Hematopoietic multipotent progenitor cell treated with erythropoietin and hydrocortisone succinate and interleukin-3 and kit ligand, for 15 days (in vitro differentiated cells): ENCODE measurements around the gene ADAMTS16.
"Not testable (repeated sequence)": the region's sequence is repeated elsewhere in the genome, so short reads cannot be mapped to it uniquely, and the experiment has no call there.

Experiments
- DNase-seq: peaks from one replicate; pipeline ENCODE4 v3.0.0-alpha.2; 2015; ENCODE audit warnings: low spot score

Gene ADAMTS16

GRCh38 chr5:5139777-5140478, at the start of gene ADAMTS16:
ADAMTS16 (plus strand) TSS chr5:5140330; CDS start chr5:5140468, 138 bp downstream.
- DNase-seq, result no peak

- no peak for DNase-seq
Measured at GRCh38 chr5:5092149-5092548, 48.0 kb upstream of the ADAMTS16 start.

GRCh38 chr5:5100635-5101034, 39.5 kb upstream of the ADAMTS16 start:
- DNase-seq, result no peak

DNA sequence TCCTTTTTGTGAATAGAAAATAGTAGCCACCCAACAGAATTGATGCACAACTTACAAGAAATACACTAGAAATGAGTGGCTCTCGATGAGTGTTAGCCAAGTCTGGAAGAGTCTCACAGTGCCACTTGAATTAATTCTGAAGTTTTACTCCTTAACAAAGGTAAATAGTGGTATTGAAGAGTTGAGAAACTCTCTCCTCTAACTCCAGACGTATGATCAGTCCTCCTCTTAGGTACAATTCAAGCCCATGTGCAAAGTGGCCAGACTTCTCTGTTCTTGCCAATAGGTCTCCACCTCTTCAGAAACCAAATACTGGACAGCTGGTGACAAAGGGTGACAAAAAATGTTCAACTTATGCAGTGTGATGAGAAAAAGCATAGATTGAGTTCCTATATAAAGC, 38.5 kb upstream of the ADAMTS16 start:
- DNase-seq, result no peak

- DNase-seq, result no peak
Measured at GRCh38 chr5:5103245-5103644, 36.9 kb upstream of the ADAMTS16 start.

- no peak for DNase-seq
Measured at GRCh38 chr5:5104550-5104949, 35.6 kb upstream of the ADAMTS16 start.

GRCh38 chr5:5105531-5105930, 34.6 kb upstream of the ADAMTS16 start:
- DNase-seq, result no peak

DNA sequence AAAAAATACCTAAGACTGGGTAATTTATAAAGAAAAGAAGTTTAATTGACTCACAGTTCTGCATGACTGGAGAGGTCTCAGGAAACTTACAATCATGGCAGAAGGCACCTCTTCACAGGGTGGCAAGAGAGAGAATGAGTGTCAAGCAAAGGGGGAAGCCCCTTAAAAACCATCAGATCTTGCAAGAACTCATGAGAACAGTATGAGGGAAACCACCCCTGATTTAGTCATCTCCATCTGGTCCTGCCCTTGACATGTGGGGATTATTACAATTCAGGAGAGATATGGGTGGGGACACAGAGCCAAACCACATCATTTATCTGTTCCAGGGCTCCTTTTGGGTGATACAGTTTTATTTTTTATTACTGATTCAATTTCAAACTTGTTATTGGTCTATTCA, 23.2 kb upstream of the ADAMTS16 start:
- DNase-seq, result no peak

DNA sequence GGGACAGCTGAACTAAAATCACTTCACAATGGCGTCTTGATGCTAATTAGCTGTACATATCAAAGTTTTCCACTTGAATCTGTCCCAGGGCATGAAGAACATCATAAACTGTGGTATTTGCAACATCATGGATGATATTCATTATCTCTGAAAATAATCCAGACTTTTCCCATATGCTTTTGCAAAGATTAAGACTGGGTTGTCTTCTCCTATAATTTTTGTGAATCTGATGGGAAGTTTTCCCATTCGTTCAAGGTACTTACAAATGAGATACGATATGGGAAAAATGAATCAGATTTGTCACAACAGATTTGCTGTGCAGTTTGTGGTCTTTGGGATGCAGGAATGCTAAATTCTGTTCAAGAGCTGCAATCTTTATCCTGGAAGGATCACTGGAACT, 17.4 kb upstream of the ADAMTS16 start:
- no peak for DNase-seq

DNA sequence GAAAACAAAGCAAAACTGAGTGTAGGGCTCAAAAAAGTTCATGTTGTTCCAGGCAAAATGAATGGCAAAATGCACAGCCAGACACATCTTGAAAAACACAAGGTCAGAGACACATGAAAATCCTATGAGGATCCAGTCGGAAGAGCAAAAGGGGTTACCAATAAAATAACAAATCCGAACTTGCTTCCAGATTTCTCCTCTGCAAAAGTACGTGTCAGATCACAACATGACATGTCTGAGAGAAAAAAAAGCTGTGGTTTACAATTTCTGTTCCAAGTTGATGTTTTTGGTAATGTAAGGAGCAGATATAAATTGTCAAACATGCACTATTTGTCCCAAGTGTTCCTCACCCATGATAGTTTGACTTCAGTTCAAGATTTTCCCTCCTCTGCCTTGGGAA, 15.9 kb upstream of the ADAMTS16 start:
- no peak for DNase-seq

GRCh38 chr5:5126444-5126843, 13.7 kb upstream of the ADAMTS16 start:
- DNase-seq, result no peak

DNA sequence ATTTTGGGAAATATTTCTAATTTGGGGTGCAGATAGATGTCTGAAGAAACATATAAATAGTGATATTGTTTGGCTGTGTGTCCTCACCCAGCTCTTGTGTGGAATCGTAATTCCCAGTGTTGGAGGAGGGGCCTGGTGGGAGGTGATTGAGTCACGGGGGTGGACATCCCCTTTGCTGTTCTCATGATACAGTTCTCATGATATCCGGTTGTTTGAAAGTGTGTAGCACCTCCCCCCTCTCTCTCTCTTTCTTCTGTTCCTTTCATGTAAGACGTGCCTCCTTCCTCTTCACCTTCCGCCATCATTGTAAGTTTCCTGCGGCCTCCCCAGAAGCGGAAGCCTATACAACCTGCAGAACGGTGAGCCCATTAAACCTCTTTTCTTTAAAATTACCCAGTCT, 11.4 kb upstream of the ADAMTS16 start:
- DNase-seq, result no peak

GRCh38 chr5:5132234-5132633, 7.9 kb upstream of the ADAMTS16 start:
- DNase-seq, result no peak

DNA sequence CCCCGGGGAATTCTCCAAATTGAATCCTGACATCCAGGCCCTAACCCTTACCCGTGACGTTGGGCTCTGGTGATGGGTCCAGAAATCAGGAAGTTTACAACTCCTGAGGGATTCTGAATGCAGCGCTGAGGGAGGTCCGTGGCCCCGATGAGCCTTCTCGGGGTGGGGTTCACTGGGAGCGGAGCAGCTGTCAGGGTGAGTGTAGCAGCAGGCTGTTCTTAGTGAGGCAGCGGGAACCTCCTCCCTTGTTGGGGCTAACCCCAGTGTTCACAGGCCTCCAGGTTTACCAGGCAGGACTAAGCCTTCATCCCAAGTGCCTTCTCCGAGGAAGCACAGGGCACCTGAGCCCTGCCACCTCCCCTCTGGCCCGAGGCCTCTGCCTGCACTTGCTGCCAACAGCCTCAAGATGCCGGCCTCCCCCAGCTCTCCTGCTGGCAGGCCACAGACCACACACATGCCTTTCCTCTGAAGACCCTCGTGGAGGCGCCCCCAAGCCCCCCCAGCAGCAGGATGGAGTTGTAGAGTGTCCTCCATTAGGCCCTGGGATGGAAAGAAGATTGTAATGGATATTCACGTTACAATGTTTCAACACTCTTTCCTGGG, 7.3 kb upstream of the ADAMTS16 start:
- DNase-seq, result no peak

DNA sequence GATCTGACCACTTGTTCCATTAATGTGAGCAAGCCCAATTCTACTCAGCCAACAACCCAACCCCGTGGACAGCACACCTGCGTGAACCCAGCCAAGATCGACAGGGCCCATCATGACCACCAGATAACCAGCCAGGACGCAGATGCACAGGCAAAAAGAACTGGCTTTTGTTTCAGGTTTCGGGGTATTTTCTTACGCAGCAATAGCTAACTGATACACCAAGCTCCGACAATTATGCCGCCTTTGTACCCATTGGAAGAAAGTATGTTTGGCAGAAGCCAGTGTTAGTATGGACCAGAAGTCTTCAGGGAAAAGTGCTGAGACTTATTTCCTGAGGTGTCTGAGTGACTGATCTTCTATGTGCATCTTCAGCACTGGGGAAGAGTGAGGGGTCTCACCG, 6.0 kb upstream of the ADAMTS16 start:
- no peak for DNase-seq

DNA sequence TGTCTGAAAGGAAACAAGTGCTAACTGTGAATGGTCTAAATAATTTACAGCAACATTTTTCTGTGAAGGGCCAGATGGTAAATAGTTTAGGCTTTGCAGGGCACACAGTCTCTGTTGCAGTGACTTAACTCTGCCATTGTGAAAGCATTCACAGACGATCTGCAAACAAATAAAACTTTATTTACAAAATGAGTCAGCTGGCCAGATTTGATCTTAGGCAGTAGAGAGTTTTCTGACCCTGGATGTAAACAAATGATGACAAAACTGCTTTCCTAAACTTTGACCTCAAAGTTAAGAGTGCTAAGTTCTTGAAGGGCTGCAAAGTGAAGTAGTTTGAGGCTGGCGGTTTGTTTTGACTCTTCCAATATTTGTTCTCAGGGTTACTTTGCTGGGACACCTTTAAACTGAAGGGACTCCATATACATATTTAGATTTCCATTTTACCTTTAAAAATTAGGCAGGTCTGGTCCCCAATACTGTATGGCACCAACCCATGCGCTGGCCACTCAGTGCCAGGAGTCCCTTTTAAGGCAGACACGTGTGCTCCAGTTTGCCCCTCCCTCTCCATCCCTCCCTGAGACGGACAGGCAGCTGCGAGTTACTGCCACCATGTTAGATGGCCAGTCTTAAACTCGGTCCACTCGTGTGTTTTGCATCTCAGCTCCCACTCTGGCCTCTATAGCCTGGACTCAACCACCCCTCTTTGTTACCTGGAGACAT, 4.0 kb upstream of the ADAMTS16 start:
- DNase-seq, result no peak

- not testable (repeated sequence) for DNase-seq
Measured at GRCh38 chr5:5137851-5138250, 2.3 kb upstream of the ADAMTS16 start.

DNA sequence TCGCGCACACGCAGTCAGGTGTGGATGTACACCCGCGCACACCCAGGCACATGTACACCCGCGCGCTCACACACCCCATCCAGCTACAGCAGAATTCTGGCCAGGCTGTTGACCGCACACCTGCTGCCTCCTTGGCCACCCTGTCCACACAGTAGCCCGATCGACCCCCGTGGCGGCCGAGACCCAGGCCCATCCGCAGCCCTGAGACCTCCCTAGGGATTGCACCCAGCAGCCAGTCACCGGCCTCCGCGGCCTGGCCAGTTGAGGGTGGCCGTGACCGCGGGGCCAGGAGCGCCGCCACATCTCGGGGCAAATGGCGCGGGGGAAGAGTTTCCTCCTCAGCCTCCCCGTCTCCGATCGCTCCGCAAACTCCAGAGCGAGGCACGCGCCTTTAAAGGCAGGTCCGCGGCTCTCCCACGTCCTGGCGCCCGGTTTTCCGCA, 774 bp upstream of the ADAMTS16 start:
- DNase-seq, result no peak

- no peak for DNase-seq
Measured at GRCh38 chr5:5140479-5141338, 579 bp downstream of the ADAMTS16 start.

- no peak for DNase-seq
Measured at GRCh38 chr5:5141339-5141599, 1.1 kb downstream of the ADAMTS16 start.

DNA sequence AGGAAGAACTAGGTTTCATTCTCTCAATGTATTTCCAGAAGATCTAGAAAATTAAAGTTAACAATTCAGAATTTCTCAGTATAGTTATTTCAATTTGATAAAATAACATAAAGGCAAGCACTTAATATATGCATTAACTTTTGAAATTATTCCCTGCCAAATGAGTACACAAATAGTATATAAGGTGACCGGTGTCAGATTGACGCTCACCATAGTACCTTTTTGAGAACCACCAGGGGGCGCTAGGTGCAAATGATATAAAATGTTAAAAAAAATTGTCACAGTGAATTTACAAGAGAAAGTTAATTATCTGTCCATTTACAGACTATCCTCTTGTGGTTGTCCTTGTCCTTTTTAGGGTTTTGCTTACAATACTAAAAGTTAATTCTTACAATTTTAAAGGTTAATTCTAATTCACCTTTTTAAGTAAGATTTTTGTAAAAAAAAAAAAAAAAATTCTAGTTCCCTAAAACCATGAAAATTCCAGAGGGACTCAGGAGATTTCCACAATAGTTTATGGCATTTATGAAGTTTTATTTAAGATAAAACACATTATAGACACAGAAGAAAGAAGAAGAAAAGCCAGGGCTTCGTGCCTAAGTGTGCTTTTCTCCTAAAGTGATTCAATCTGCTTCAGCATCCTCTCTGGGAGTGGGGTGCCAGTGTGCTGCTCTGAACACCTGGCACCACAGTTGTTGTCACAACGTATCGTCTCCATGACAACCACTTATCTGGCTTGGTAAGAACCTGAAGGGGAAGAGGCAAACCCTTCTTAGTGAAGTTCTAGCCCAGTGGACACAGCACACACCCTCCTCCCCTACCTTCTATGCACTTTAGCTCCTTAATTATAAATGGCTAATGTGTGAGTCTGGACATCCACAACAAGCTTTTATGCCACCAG, 1.7 kb downstream of the ADAMTS16 start:
- DNase-seq, result peak; percentile 62

DNA sequence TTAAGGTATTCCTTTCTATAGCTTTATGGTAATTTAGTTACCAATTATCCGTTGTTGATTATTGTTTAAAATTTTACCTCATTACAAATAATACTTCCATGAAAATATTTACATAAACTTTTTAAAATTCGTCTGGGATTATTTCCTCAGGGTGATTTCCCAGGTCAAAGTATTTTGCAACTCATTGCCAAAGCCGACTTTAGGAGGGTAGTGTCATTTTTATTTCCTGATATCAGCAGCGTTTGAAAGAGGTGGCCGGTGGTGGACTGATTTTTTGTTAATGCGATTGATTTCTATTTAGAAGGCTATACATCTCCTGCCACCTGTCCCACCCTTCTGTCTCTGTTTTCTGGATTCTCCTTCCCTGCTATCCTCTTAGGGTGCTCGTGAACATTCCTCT, 4.3 kb downstream of the ADAMTS16 start:
- no peak for DNase-seq
